IMR-90 (cell line): ENCODE measurements around the gene TBRG4. TPM values are rescaled to one million over a fixed set of nuclear protein-coding genes. Genes with fewer than 3 reads are reported as not detected.

Experiments used
- ATAC-seq: fragments of 200-7000 bp; cut with Tn5 transposase; 2 replicates; pipeline ENCODE4 v1.9.1; 2020; ENCODE audit warnings: low read depth, mild to moderate bottlenecking, moderate library complexity
- BruUV-seq: library from RNA; stranded (reverse); fragments of 400-500 nt; replicated peaks from 2 replicates; lab custom pipeline; 2021; lab: Mats Ljungman, UMichigan
- CTCF ChIA-PET: fragments of 300-600 bp; formaldehyde crosslinking; extraction: SDS; loops from one replicate; lab custom pipeline; 2021; ENCODE audit warnings: antibody characterized with exemption; lab: Yijun Ruan, JAX
- POLR2A ChIA-PET: fragments of 300-600 bp; sonication (Branson Sonifier 250); formaldehyde crosslinking; loops from one replicate; lab custom pipeline; 2022; ENCODE audit warnings: antibody characterized with exemption; ENCODE audit not compliant: unreplicated experiment; lab: Charles Lee
- DNase-seq: peaks from one replicate; pipeline ENCODE4 v3.0.0; 2013
- H2AFZ ChIP-seq: replicated peaks from 2 replicates; pipeline ENCODE3; 2013; ENCODE audit warnings: low read length, mild to moderate bottlenecking; ENCODE audit not compliant: poor library complexity
- H2AK5ac ChIP-seq: 2 replicates; pipeline ENCODE4 v1.6.1; 2013; ENCODE audit warnings: low read depth, low read length, inconsistent platforms
- H2AK9ac ChIP-seq: replicated peaks from 2 replicates; pipeline ENCODE3; 2013; ENCODE audit warnings: mild to moderate bottlenecking, low read depth, low read length, moderate library complexity; ENCODE audit not compliant: poor library complexity
- H2BK120ac ChIP-seq: 2 replicates; pipeline ENCODE4 v1.6.1; 2013; ENCODE audit warnings: low read depth, low read length, inconsistent platforms
- H2BK15ac ChIP-seq: 3 replicates; pipeline ENCODE4 v1.6.1; 2013; ENCODE audit warnings: low read depth, low read length, inconsistent platforms
- H2BK20ac ChIP-seq: 2 replicates; pipeline ENCODE4 v1.6.1; 2013; ENCODE audit warnings: low read depth, mild to moderate bottlenecking, inconsistent platforms, low read length, moderate library complexity
- H2BK5ac ChIP-seq: 2 replicates; pipeline ENCODE4 v1.6.1; 2013; ENCODE audit warnings: mild to moderate bottlenecking, low read depth, low read length, inconsistent platforms; ENCODE audit not compliant: poor library complexity, severe bottlenecking
- H3K14ac ChIP-seq: replicated peaks from 2 replicates; pipeline ENCODE4 v1.6.1; 2013; ENCODE audit warnings: low read depth, low read length, inconsistent platforms
- H3K18ac ChIP-seq: 2 replicates; pipeline ENCODE4 v1.6.1; 2013; ENCODE audit warnings: low read depth, low read length, control low read depth
- H3K23ac ChIP-seq: 2 replicates; pipeline ENCODE4 v1.6.1; 2013; ENCODE audit warnings: low read depth, low read length, inconsistent platforms
- H3K27ac ChIP-seq: 2 replicates; pipeline ENCODE4 v1.5.1; 2013; ENCODE audit warnings: mild to moderate bottlenecking, control low read depth, low read length; ENCODE audit not compliant: insufficient read depth
- H3K27me3 ChIP-seq: 2 replicates; pipeline ENCODE4 v1.6.1; 2013; ENCODE audit warnings: low read length; ENCODE audit not compliant: control insufficient read depth, insufficient read depth
- H3K36me3 ChIP-seq: 2 replicates; pipeline ENCODE4 v1.6.1; 2013; ENCODE audit warnings: low read length, mixed read lengths; ENCODE audit not compliant: control insufficient read depth, insufficient read depth
- H3K4ac ChIP-seq: 2 replicates; pipeline ENCODE4 v1.6.1; 2013; ENCODE audit warnings: low read depth, low read length, inconsistent platforms
- H3K4me1 ChIP-seq: 2 replicates; pipeline ENCODE4 v1.6.1; 2013; ENCODE audit warnings: low read length, mixed read lengths; ENCODE audit not compliant: control insufficient read depth, insufficient read depth
- H3K4me2 ChIP-seq: 2 replicates; pipeline ENCODE4 v1.6.1; 2013; ENCODE audit warnings: low read depth, mild to moderate bottlenecking, control low read depth, low read length, moderate library complexity
- H3K4me3 ChIP-seq: 2 replicates; pipeline ENCODE4 v1.5.1; 2013; ENCODE audit warnings: low read depth, mild to moderate bottlenecking, control low read depth, low read length, moderate library complexity; ENCODE audit not compliant: insufficient read depth
- H3K56ac ChIP-seq: 2 replicates; pipeline ENCODE4 v1.6.1; 2013; ENCODE audit warnings: low read length, inconsistent platforms; ENCODE audit not compliant: insufficient read depth; ENCODE audit errors: extremely low read depth
- H3K79me1 ChIP-seq, 2 experiments: 2 replicates each; pipeline ENCODE4 v1.6.1; 2013; ENCODE audit warnings: low read length in 2 of 2, inconsistent platforms in 1 of 2, low read depth in 1 of 2
- H3K9ac ChIP-seq: 2 replicates; pipeline ENCODE4 v1.6.1; 2013; ENCODE audit warnings: low read depth, low read length, control low read depth
- H3K9me1 ChIP-seq: 2 replicates; pipeline ENCODE4 v1.6.1; 2013; ENCODE audit warnings: low read length, inconsistent platforms; ENCODE audit not compliant: insufficient read depth
- H3K9me3 ChIP-seq: 2 replicates; pipeline ENCODE4 v1.6.1; 2013; ENCODE audit warnings: low read length; ENCODE audit not compliant: control insufficient read depth, insufficient read depth
- H4K20me1 ChIP-seq: 2 replicates; pipeline ENCODE4 v1.6.1; 2013; ENCODE audit warnings: low read length, inconsistent platforms; ENCODE audit not compliant: insufficient read depth
- H4K5ac ChIP-seq: 2 replicates; pipeline ENCODE4 v1.6.1; 2013; ENCODE audit warnings: mild to moderate bottlenecking, low read depth, low read length, control low read depth
- H4K8ac ChIP-seq, 2 experiments: 2 replicates each; pipeline ENCODE4 v1.6.1; 2013; ENCODE audit warnings: low read depth in 2 of 2, low read length in 2 of 2, control low read depth in 1 of 2, inconsistent platforms in 1 of 2
- H4K91ac ChIP-seq: 2 replicates; pipeline ENCODE4 v1.6.1; 2013; ENCODE audit warnings: low read depth, low read length, inconsistent platforms; ENCODE audit not compliant: insufficient read depth
- MAZ ChIP-seq: IDR thresholded peaks from 2 replicates; pipeline ENCODE4 v1.6.1; 2012; ENCODE audit warnings: low read depth, mild to moderate bottlenecking, low read length, improper control_type of control experiment, moderate library complexity, borderline replicate concordance
- NFE2L2 ChIP-seq: fragments of 150-350 bp; IDR thresholded peaks from 2 replicates; pipeline ENCODE4 v1.6.1; 2016; ENCODE audit warnings: low read depth, mild to moderate bottlenecking, low read length
- POLR2A ChIP-seq: IDR thresholded peaks from 2 replicates; pipeline ENCODE4 v1.6.1; 2012; ENCODE audit warnings: mild to moderate bottlenecking, low read depth, low read length
- SMC3 ChIP-seq: fragments of 150-350 bp; IDR thresholded peaks from 2 replicates; pipeline ENCODE4 v1.6.1; 2016; ENCODE audit warnings: low read depth, mild to moderate bottlenecking, antibody characterized with exemption, low read length, moderate library complexity
- WGBS, 2 experiments: methylation state at CpG; one replicate each; pipeline versions ENCODE4 v1.1.5 to v1.1.7; 2013; ENCODE audit warnings: missing lambda C conversion rate in 2 of 2; ENCODE audit not compliant: insufficient read length in 1 of 2; ENCODE audit errors: extremely low coverage in 2 of 2; 5-methylcytosine and 5-hydroxymethylcytosine counted together
- dilution Hi-C: fragments of 300-500 bp; cut with HindIII; formaldehyde crosslinking; loops from one replicate; pipeline ENCODE4 v1.14.3; 2018; ENCODE audit warnings: low sequenced_read_pairs; ENCODE audit not compliant: unreplicated experiment
- in situ Hi-C: fragments of 300-500 bp; cut with MboI; formaldehyde crosslinking; loops from 3 replicates; pipeline ENCODE4 v1.14.3; 2019; ENCODE audit warnings: low sequenced_read_pairs, inconsistent platforms, mixed read lengths
- intact Hi-C: fragments of 100-400 bp; cut with micrococcal nuclease; formaldehyde crosslinking; loops from 2 replicates; pipeline ENCODE4 v1.10.0; 2022
- polyA plus RNA-seq, 3 experiments: library from polyadenylated mRNA; depleted of rRNA; stranded (reverse); fragments of >200 nt; gene quantifications; 2 replicates each; pipeline ENCODE4 v1.2.3, GENCODE V29; 2012; ENCODE audit warnings: low replicate concordance in 1 of 3
- total RNA-seq: library from RNA; depleted of rRNA; stranded (reverse); fragments of >200 nt; gene quantifications from 2 replicates; pipeline ENCODE4 v1.2.3, GENCODE V29; 2012

TBRG4 gene
- total and polyA plus RNA-seq, 2 of the 4 experiments (the other 2 are of a cell fraction), result 71.6 to 77.6 TPM

DNA sequence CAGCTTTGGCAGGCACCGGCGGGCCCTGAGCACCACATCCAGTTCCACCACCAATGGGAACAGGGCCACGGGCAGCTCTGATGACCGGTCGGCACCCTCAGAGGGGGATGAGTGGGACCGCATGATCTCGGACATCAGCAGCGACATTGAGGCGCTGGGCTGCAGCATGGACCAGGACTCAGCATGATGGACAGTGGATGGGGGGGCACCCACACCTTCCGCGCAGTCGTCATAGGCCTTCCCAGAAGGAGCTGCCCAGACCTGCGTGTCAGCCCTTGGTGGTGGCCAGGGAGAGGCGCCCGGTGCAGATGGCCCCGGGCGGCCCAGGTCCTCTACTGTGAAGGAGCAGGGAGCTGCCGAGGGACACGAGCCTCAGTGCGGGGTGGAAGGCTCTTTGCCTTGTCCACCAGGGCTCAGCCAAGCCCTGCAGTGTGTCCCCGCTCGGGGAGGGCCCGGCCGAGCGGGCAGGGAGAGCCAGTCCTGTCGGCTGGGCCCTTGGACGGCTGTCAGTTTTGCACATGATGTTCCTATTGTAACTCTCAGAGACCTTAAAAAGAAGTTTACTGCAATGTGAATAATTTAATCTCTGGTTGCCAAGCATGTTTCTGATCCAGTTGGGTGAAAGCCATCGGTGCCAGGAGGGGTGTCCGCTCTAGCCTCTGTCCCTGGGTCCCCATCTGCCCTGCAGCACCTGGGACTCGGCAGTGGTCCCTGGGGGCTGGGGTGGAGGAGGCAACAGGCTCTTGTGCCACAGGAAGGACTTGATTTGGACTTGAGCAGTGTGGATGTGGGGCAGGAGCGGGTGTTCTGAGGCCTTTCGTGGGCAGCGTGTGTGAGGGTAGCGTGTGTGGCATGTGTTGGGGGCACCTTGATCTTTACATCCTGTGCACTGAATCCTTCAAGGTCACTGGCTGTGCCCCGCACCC lies 35.4 kb downstream of the TBRG4 start:
- BruUV-seq, result no TSS peak
- Histone ChIP-seq H3K23ac (no peak overlapping the region), H3K4me2 (no peak overlapping the region), H4K5ac (no peak overlapping the region), H4K8ac (no peak overlapping the region), H3K14ac (no peak overlapping the region), H4K91ac (no peak overlapping the region), H3K36me3 (peaks cover 61% of the 10 kb centered on the region), H2BK15ac (no peak overlapping the region), H3K9me3 (no peaks in the 10 kb centered on the region), H3K9me1 (peaks cover 15% of the 10 kb centered on the region), H2AK9ac (peak overlapping the region; percentile 66), H3K4ac (no peak overlapping the region), H3K4me1 (no peaks in the 10 kb centered on the region), H3K56ac (no peak overlapping the region), H4K20me1 (peaks cover 4% of the 10 kb centered on the region; the same call in 1 of the 2 replicates), H2BK120ac (no peak overlapping the region), H3K27me3 (no peaks in the 10 kb centered on the region), H3K9ac (no peak overlapping the region), H2AK5ac (no peak overlapping the region), H3K27ac (no peak overlapping the region), H2AFZ (no peak overlapping the region), H2BK20ac (no peak overlapping the region), H3K18ac (no peak overlapping the region), H3K4me3 (no peak overlapping the region), H3K79me1 (peaks cover 0 to 3% of the 10 kb centered on the region in 2 experiments; a peak in 1 of 4 replicates), H2BK5ac (no peak overlapping the region)
- TF ChIP-seq MAZ, result no peak
- no peak for TF ChIP-seq NFE2L2
- no peak for TF ChIP-seq POLR2A
- TF ChIP-seq SMC3, result no peak
- WGBS, 2 experiments, result 98% methylated on average over 15 of the region's 35 CpGs; no CpG with 5 or more reads in 1 of the 2 experiments
- intact Hi-C loops, result no loop called here
- ATAC-seq (no peak), DNase-seq (no peak)
- ChIA-PET CTCF (no interaction called here), POLR2A (no interaction called here)
- dilution Hi-C loops, result no loop called here
- in situ Hi-C loops, result no loop called here
